Endothelial cell of umbilical vein (primary cell): ENCODE results near the gene FUBP3. TPM values are rescaled to one million over a fixed set of nuclear protein-coding genes. Genes with fewer than 3 reads are reported as not detected.

Experiments
- BruUV-seq: library from RNA; stranded (reverse); fragments of 400-500 nt; replicated peaks from 2 replicates; lab custom pipeline; 2021; lab: Mats Ljungman, UMichigan
- CTCF ChIA-PET: fragments of 300-600, 350-600 bp; sonication (Branson Sonifier 250); formaldehyde crosslinking; loops from one replicate; lab custom pipeline; 2021; ENCODE audit warnings: antibody characterized with exemption, inconsistent platforms; lab: Charles Lee
- POLR2A ChIA-PET: fragments of 300-600, 350-600 bp; sonication (Branson Sonifier 250); formaldehyde crosslinking; loops from one replicate; lab custom pipeline; 2021; ENCODE audit warnings: antibody characterized with exemption, inconsistent platforms; lab: Charles Lee
- DNase-seq: peaks from one replicate; pipeline ENCODE4 v3.0.0-alpha.2; 2011; ENCODE audit warnings: low read depth, low spot score
- FAIRE-seq: peaks from 2 replicates; lab custom pipeline; 2011; peaks lifted over from hg19 to GRCh38; lab: Jason Lieb, UNC
- H2AFZ ChIP-seq: 2 replicates; pipeline ENCODE4 v1.6.0; 2012; ENCODE audit warnings: low read depth, low read length, control low read depth, inconsistent platforms
- H3K27ac ChIP-seq: 2 replicates; pipeline ENCODE4 v1.5.1; 2011; ENCODE audit warnings: low read depth, mild to moderate bottlenecking, control low read depth, low read length, moderate library complexity; ENCODE audit not compliant: insufficient read depth
- H3K27me3 ChIP-seq, 2 experiments: 2 replicates each; pipeline versions ENCODE4 v1.6.0 to v1.6.1; 2011; ENCODE audit warnings: low read length in 2 of 2, mixed read lengths in 1 of 2; ENCODE audit not compliant: control insufficient read depth in 2 of 2, insufficient read depth in 2 of 2
- H3K36me3 ChIP-seq, 2 experiments: 2 replicates in 1 of 2; 3 replicates in 1 of 2; pipeline ENCODE4 v1.5.1; 2011; ENCODE audit warnings: low read length in 2 of 2, mild to moderate bottlenecking in 1 of 2, moderate library complexity in 1 of 2; ENCODE audit not compliant: control insufficient read depth in 2 of 2, insufficient read depth in 2 of 2; ENCODE audit errors: extremely low read depth in 1 of 2
- H3K4me1 ChIP-seq: 3 replicates; pipeline ENCODE4 v1.5.1; 2011; ENCODE audit warnings: mild to moderate bottlenecking, low read length; ENCODE audit not compliant: control insufficient read depth, insufficient read depth; ENCODE audit errors: extremely low read depth
- H3K4me2 ChIP-seq: 2 replicates; pipeline ENCODE4 v1.6.1; 2011; ENCODE audit warnings: low read length, control low read depth, mixed read lengths; ENCODE audit not compliant: insufficient read depth
- H3K4me3 ChIP-seq, 3 experiments: fragments of 200-600 bp in 1 of 3; sonication (generic), shearing (Covaris generic) in 1 of 3; replicated peaks in 1 of 3; 2 replicates each; pipeline ENCODE4 v1.5.1; 2011 to 2016; ENCODE audit warnings: control low read depth in 3 of 3, low read length in 3 of 3, mild to moderate bottlenecking in 2 of 3, inconsistent platforms in 1 of 3, low read depth in 1 of 3, moderate library complexity in 1 of 3; ENCODE audit not compliant: insufficient read depth in 1 of 3
- H3K79me2 ChIP-seq: 2 replicates; pipeline ENCODE4 v1.6.0; 2012; ENCODE audit warnings: low read length, inconsistent platforms; ENCODE audit not compliant: control insufficient read depth, insufficient read depth
- H3K9ac ChIP-seq: replicated peaks from 2 replicates; pipeline ENCODE3; 2011; ENCODE audit warnings: low read length, control low read depth; ENCODE audit not compliant: insufficient read depth; ENCODE audit errors: extremely low read depth
- H3K9me1 ChIP-seq: replicated peaks from 3 replicates; pipeline ENCODE4 v1.6.0; 2011; ENCODE audit warnings: mild to moderate bottlenecking, low read length; ENCODE audit not compliant: control insufficient read depth, insufficient read depth; ENCODE audit errors: extremely low read depth
- H3K9me3 ChIP-seq: replicated peaks from 2 replicates; pipeline ENCODE4 v1.5.1; 2012; ENCODE audit warnings: low read length, inconsistent platforms; ENCODE audit not compliant: control insufficient read depth, insufficient read depth
- H4K20me1 ChIP-seq: replicated peaks from 2 replicates; pipeline ENCODE3; 2011; ENCODE audit warnings: mild to moderate bottlenecking, low read length; ENCODE audit not compliant: control insufficient read depth, insufficient read depth; ENCODE audit errors: extremely low read depth
- CTCF ChIP-seq, 2 donors: IDR thresholded peaks; 1 replicate in 1 of 2; 2 replicates in 1 of 2; pipeline ENCODE4 v1.5.1; 2011; ENCODE audit warnings: low read length in 2 of 2, mild to moderate bottlenecking in 2 of 2, moderate library complexity in 2 of 2, control low read depth in 1 of 2, inconsistent platforms in 1 of 2, low read depth in 1 of 2; ENCODE audit not compliant: insufficient read depth in 1 of 2; ENCODE audit errors: extremely low read depth in 1 of 2
- GATA2 ChIP-seq: IDR thresholded peaks from 2 replicates; pipeline ENCODE4 v1.7.0; 2011; ENCODE audit warnings: low read depth, mild to moderate bottlenecking, moderate library complexity, mixed read lengths, low read length; ENCODE audit not compliant: insufficient read length, insufficient read depth
- MAX ChIP-seq: IDR thresholded peaks from 2 replicates; pipeline ENCODE4 v1.6.1; 2011; ENCODE audit not compliant: insufficient read depth, insufficient read length
- POLR2A ChIP-seq: IDR thresholded peaks from 2 replicates; pipeline ENCODE4 v1.6.1; 2012; ENCODE audit warnings: low read depth, mild to moderate bottlenecking, control low read depth, low read length
- POLR2AphosphoS5 ChIP-seq: IDR thresholded peaks from 2 replicates; pipeline ENCODE4 v1.6.1; 2012; ENCODE audit warnings: low read depth, mild to moderate bottlenecking, control low read depth, low read length, moderate library complexity; ENCODE audit not compliant: insufficient read depth
- dilution Hi-C: fragments of 300-500 bp; cut with MboI; formaldehyde crosslinking; loops from one replicate; pipeline ENCODE4 v1.15.0; 2019; ENCODE audit warnings: low sequenced_read_pairs; ENCODE audit not compliant: extremely low pct_ligation_motif_present
- intact Hi-C: fragments of 100-400 bp; cut with micrococcal nuclease; formaldehyde crosslinking; loops from one replicate; pipeline ENCODE4 v1.10.0; 2022
- polyA plus RNA-seq, 4 experiments: library from polyadenylated mRNA; depleted of rRNA in 3 of 4; stranded (reverse) in 3 of 4; unstranded in 1 of 4; fragments of >200 nt; gene quantifications; 2 replicates each; pipeline versions ENCODE4 v1.2.1 to v1.2.3, GENCODE V29; 2011 to 2012; ENCODE audit warnings: missing spikeins in 1 of 4
- total RNA-seq: library from RNA; stranded (reverse); gene quantifications from 2 replicates; pipeline ENCODE4 v1.2.3, GENCODE V29; 2021

FUBP3 gene
- total and polyA plus RNA-seq, 2 donors (not counting 3 experiments of a cell fraction or from before 2014, with no cell fraction given), result 19.4 to 50.9 TPM

GRCh38 chr9:130677252-130677651 is 97.9 kb downstream of the FUBP3 start:
- Histone ChIP-seq H3K79me2 (no peaks in the 10 kb centered on the region), H3K4me1 (peaks cover 9% of the 10 kb centered on the region), H2AFZ (no peak overlapping the region), H3K4me3 (no peak overlapping the region), H3K9me3 (no peaks in the 10 kb centered on the region), H3K27ac (no peak overlapping the region), H3K36me3 (no peaks in the 10 kb centered on the region), H4K20me1 (no peaks in the 10 kb centered on the region), H3K27me3 (no peaks in the 10 kb centered on the region), H3K9ac (no peak overlapping the region), H3K9me1 (no peaks in the 10 kb centered on the region), H3K4me2 (no peak overlapping the region)
- POLR2A ChIA-PET, result no interaction called here
- intact Hi-C loops (no loop called here), dilution Hi-C loops (loop anchor here (25.0 kb wide), 1 partner anchor 185 kb away; no protein-coding TSS in a partner anchor)
- no peak for TF ChIP-seq POLR2AphosphoS5
- no peak for TF ChIP-seq MAX
- TF ChIP-seq POLR2A, result no peak
- TF ChIP-seq CTCF (IDR thresholded peaks at IDR 0.05; ENCODE audit: extremely low read depth in 1 of 2, insufficient read depth in 1 of 2, low read depth in 1 of 2, low read length in 2 of 2), result no peak
- TF ChIP-seq GATA2, result no peak
- CTCF ChIA-PET, result interaction anchor here (0.5 to 1.0 kb wide), 2 partner anchors 100 to 217 kb away, joined by 3 read pairs; no protein-coding TSS in a partner anchor
- no TSS peak for BruUV-seq
- FAIRE-seq (no peak), DNase-seq (no peak)
